ENCODE data around the gene MT2A. TPM values are rescaled to one million over a fixed set of nuclear protein-coding genes. Genes with fewer than 3 reads are reported as not detected.

The MT2A gene
- total and polyA plus RNA-seq, 2 of the 4 experiments (the other 2 are of a cell fraction), result 25.5 to 621 TPM

DNA sequence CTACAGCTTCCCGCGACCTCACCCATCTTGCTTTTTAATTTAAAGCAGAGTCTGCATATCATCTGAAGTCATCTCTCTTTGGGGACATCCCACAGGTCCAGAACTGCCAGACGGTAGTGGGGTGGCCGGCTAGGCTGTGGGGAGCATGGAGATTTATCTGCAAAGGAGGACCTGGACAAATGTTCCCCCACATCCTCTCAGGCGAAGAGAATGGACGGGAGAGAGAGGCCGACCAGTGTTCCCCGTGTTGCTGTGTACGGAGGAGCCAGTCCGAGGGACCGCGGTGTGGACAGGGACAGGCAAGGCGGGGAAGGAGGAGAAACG, 23.4 kb downstream of the MT2A start:
- no peaks in the 10 kb centered on the region for H4K20me1 ChIP-seq (ENCODE audit: insufficient read depth, low read length)
- no peak overlapping the region for H3K18ac ChIP-seq (ENCODE audit: low read depth, low read length)
- CTCF ChIA-PET, result no interaction called here
- no TSS peak for BruUV-seq (replicated peaks)
- H3K4me3 ChIP-seq (ENCODE audit: insufficient read depth, low read depth, low read length), result no peak overlapping the region
- no peak overlapping the region for H2BK15ac ChIP-seq (ENCODE audit: low read depth, low read length)
- WGBS, 2 experiments (ENCODE audit: extremely low coverage in 2 of 2, insufficient read length in 1 of 2), result 100% methylated on average over 1 of the region's 14 CpGs; no CpG with 5 or more reads in 1 of the 2 experiments
- no peak overlapping the region for H2BK120ac ChIP-seq (ENCODE audit: low read depth, low read length)
- H3K14ac ChIP-seq (replicated peaks; ENCODE audit: low read depth, low read length), result no peak overlapping the region
- H3K56ac ChIP-seq (ENCODE audit: extremely low read depth, insufficient read depth, low read length), result no peak overlapping the region
- H2AK5ac ChIP-seq (ENCODE audit: low read depth, low read length), result no peak overlapping the region
- peak overlapping the region; percentile 56 for H2AFZ ChIP-seq (replicated peaks; ENCODE audit: low read length, poor library complexity)
- no peak overlapping the region for H4K8ac ChIP-seq (ENCODE audit: low read depth in 2 of 2, low read length in 2 of 2)
- no peak overlapping the region for H3K4me2 ChIP-seq (ENCODE audit: low read depth, low read length)
- peaks cover 2% of the 10 kb centered on the region; the same call in 1 of the 2 replicates for H3K9me3 ChIP-seq (ENCODE audit: control insufficient read depth, insufficient read depth, low read length)
- DNase-seq, result no peak
- no peak overlapping the region for H3K23ac ChIP-seq (ENCODE audit: low read depth, low read length)
- H3K27me3 ChIP-seq (ENCODE audit: control insufficient read depth, insufficient read depth, low read length), result peaks cover 56% of the 10 kb centered on the region
- no peak overlapping the region for H2AK9ac ChIP-seq (replicated peaks; ENCODE audit: low read depth, low read length, poor library complexity)
- H2BK5ac ChIP-seq (ENCODE audit: low read depth, low read length, poor library complexity, severe bottlenecking), result no peak overlapping the region
- intact Hi-C loops (cut with micrococcal nuclease) (no loop called here), in situ Hi-C loops (cut with MboI; ENCODE audit: low sequenced_read_pairs) (no loop called here), dilution Hi-C loops (cut with HindIII; ENCODE audit: low sequenced_read_pairs, unreplicated experiment) (no loop called here)
- no peaks in the 10 kb centered on the region for H3K79me1 ChIP-seq (ENCODE audit: low read depth in 1 of 2, low read length in 2 of 2)
- peaks cover 2% of the 10 kb centered on the region for H3K4me1 ChIP-seq (ENCODE audit: control insufficient read depth, insufficient read depth, low read length)
- no peak overlapping the region for H4K91ac ChIP-seq (ENCODE audit: insufficient read depth, low read depth, low read length)
- no peak for ATAC-seq (ENCODE audit: low read depth)
- no peak overlapping the region for H3K27ac ChIP-seq (ENCODE audit: insufficient read depth, low read length)
- H3K9ac ChIP-seq (ENCODE audit: low read depth, low read length), result no peak overlapping the region
- TF ChIP-seq BHLHE40 (IDR thresholded peaks at IDR 0.05; ENCODE audit: low read depth, low read length), result no peak
- TF ChIP-seq MAZ (IDR thresholded peaks at IDR 0.05; ENCODE audit: borderline replicate concordance, low read depth, low read length), result no peak
- POLR2A ChIA-PET (ENCODE audit: unreplicated experiment), result no interaction called here
- no peaks in the 10 kb centered on the region for H3K9me1 ChIP-seq (ENCODE audit: insufficient read depth, low read length)
- H2BK20ac ChIP-seq (ENCODE audit: low read depth, low read length), result no peak overlapping the region
- no peaks in the 10 kb centered on the region for H3K36me3 ChIP-seq (ENCODE audit: control insufficient read depth, insufficient read depth, low read length)
- no peak overlapping the region for H3K4ac ChIP-seq (ENCODE audit: low read depth, low read length)
- H4K5ac ChIP-seq (ENCODE audit: low read depth, low read length), result no peak overlapping the region
